ENCODE results near the gene TKFC.

TKFC gene

DNA sequence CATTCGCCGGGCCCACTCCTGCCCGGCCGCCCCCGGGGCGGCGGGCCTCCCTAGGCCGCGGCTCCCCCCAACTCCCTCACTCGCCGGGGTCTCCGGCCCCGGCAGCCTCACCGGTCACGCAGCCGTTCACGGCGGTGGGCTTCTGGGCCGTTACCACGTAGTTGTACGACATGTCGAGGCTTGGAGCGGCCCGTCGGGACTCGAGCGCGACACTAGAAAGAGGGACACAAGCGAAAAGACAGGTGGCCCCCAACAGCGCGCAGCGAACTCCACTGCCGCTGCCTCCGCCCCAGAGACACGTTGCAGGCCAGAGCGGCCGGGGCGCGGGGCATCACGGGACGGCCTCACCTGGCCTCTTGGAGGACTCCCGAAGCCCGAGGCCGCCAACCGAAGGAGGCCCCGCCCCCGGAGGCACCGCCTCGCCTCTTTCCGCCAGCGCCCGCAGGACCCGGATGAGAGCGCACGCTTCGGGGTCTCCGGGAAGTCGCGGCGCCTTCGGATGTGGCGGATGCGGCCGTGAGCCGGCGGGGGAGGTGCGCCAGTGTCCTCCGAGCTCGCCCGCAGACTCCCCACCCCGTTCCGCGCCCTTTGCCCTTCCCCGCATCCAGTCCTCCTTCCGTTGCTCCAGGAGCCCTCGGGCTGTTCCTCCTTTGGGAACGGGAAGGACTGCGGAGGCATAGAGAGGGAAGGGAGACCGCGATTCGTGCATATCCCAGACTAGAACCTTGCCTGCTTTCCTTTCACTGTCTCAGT lies at the start of gene TKFC, which contains the start of gene DDB1:
Gene TKFC (plus strand): TSS at position 432 of the 753 bp plus-strand sequence. CDS start 1,501 bp downstream, outside the sequence.
Gene DDB1 (minus strand): TSS at position 309 of the 753 bp plus-strand sequence. CDS start 137 bp downstream, at position 172.
- DNase-seq: peak; percentile 96

DNA sequence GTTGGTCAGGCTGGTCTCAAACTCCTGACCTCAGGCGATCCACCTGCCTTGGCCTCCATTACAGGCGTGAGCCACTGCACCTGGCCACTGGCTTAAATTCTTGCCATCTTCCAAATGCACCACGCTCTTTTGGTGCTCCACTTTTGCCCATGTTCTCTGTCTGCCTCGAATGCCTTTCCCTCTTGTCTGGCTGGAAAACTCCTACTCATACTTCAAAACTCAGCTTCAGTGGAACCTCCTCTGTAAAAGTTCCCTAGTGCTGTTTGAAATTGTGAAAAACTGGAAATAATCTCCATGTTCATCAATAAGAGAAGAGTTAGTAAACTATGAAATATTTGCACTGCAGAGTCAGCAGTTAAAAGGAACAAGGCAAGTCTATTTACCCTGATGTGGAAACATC lies 49.4 kb upstream of the TKFC start:
- DNase-seq: no peak

DNA sequence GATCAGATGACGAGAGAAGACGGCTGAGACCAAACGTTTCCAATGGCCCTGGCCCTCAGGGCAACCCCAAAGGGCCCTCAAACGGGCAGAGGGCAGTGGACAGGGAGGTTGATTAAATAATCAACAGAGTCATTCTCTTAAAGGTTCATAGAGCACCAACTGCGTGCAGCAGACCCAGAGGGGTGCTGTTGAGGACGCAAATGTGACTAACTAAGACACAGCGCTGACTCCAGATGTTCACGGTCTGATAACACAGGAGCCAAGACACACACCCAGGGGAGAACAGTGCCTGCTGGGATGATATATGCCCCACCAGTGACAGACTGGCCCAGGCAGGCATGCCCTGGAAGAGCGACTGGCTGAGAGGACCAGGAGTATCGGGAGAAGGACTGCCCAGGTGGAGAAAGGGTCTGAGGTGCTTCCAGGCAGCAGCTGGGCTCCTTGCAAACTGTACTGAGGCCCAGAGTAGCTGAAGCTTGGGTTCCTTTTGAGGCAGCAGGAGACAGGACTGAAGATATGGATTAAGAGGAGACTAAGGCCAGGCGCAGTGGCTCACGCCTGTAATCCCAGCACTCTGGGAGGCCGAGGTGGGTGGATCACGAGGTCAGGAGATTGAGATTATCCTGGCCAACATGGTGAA lies 45.6 kb upstream of the TKFC start:
- DNase-seq: no peak

- DNase-seq: no peak
These were observed 41.9 kb upstream of the TKFC start for GRCh38 chr11:61290905-61291690.

DNA sequence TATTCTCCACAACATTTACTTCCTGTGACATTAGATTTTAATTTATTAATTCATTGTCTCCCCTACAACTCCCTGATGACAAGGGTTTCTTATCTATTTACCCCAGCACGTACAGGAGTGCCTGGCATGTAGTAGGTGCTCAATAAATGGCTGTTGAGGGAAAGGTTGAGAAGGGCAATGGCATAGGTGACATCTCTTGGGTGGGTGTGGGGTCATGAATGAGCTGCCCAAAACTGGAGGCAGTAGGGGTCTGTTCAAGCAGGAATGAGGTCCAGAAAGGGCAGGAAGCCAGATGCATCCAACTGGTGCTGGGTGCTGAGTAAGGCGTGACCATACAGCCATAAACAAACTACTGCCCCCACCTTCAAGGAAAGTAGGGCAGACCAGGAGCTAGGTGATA lies 40.7 kb upstream of the TKFC start:
- DNase-seq: no peak

GRCh38 chr11:61293867-61294716 lies 38.9 kb upstream of the TKFC start:
- peak; percentile 81 for DNase-seq

GRCh38 chr11:61294717-61295595 lies 38.1 kb upstream of the TKFC start, which contains the start of gene VWCE:
TSS of gene VWCE (minus strand) at chr11:61295316. CDS start at chr11:61295037, 279 bp downstream.
- DNase-seq: peak; percentile 81

- peak; percentile 51 for DNase-seq
These were observed 37.5 kb upstream of the TKFC start for GRCh38 chr11:61295596-61295926.

DNA sequence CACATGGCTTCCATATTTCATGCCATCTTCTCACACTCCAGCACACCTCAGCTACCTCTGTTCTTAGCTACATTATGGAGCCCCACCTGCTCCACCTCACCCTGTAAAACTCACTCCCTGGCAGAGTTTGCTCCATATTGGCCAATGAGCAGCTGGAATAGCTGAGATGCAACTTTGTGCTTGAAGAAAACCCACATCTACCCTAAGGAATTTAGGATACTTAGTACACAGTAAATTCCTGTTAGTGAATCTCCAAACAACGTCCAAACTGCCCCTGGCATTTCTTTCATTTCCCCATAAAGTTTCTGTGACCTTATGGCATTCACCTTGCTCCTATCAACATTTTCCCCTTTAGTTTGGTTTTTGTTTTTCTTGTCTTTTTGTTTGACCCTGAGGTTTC lies 35.7 kb upstream of the TKFC start:
- no peak for DNase-seq

DNA sequence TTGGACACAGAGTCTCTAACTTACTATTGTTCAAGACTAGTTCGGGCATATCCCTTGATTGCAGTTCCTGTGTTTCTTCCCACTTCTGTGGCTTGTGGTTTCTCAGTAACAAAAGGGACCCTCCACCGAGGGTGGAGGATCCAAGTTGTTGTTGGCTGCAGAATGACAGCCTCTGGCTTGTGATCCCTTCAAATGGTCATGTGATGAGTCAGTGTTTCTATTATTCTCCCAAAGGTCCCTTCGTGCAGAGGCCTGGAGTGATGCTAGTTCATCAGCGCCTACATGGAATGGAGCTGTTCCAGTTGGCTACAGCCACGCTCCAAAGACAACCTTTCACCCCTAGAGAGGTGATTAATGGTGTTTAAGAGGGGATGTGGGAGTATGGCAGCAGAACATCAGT lies 35.3 kb upstream of the TKFC start:
- no peak for DNase-seq

- no peak for DNase-seq
These were observed 34.3 kb upstream of the TKFC start for GRCh38 chr11:61298663-61299244.

- no peak for DNase-seq
These were observed 30.5 kb upstream of the TKFC start for GRCh38 chr11:61302550-61302949.

DNA sequence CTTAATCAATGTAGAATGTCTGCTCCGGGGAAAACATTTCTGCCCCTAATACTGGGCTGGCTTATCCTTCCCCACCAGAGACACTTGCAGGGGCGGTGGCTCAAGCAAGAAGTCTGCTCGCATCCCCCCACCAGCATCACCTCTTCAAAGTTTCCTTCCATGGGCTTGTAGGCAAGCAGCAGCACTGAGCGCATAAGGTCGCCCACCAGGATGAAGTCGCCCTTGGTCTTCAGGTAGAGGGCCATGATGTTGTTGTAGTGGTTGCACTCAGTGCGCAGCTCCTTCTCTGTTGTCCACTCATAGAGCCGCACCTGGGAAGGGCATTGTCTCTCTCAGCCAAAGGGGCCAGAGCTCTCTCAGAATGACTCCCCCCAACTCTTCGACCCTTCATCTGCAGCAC lies 29.3 kb upstream of the TKFC start:
- DNase-seq: no peak

DNA sequence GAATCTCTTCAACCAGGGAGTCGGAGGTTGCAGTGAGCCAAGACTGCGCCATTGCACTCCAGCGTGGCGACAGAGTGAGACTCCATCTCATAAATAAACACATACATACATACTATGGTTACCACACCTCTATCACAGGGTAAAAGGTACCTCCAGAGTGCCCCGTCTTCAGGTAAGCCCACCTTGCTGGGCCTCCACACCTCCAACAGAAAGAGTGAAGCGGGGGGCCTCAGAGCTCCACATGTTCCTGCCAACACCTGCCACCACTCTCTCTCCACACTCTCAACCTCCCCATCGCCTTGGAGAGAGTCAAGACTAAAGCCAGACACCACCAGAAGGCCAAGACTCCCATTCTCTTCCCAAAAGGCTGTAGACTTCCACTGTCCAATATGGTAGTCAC lies 27.6 kb upstream of the TKFC start:
- no peak for DNase-seq

GRCh38 chr11:61306221-61306620 lies 26.8 kb upstream of the TKFC start:
- no peak for DNase-seq

- DNase-seq: no peak
These were observed 25.7 kb upstream of the TKFC start for GRCh38 chr11:61307354-61307753.

- no peak for DNase-seq
These were observed 23.9 kb upstream of the TKFC start for GRCh38 chr11:61309141-61309540.

DNA sequence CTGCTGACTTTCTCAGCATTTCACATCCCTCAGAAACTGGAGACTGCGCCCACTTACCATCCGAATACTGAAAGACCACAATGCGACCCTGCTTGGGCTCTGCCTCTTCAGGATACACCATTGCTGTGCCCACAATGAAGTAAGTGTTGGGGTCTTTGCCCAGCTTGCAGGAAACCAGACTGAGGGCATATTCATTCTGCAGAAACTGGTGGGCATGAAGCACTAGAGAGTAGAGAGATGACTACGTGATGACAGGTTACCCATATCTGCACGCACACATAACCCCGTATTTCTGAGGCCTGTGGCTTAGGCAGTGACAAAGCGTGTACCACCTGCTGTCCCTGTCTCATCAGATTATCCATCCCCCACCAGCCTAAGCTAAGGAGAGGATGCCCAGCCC lies 23.3 kb upstream of the TKFC start:
- no peak for DNase-seq

GRCh38 chr11:61310749-61311148 lies 22.3 kb upstream of the TKFC start:
- DNase-seq: no peak

DNA sequence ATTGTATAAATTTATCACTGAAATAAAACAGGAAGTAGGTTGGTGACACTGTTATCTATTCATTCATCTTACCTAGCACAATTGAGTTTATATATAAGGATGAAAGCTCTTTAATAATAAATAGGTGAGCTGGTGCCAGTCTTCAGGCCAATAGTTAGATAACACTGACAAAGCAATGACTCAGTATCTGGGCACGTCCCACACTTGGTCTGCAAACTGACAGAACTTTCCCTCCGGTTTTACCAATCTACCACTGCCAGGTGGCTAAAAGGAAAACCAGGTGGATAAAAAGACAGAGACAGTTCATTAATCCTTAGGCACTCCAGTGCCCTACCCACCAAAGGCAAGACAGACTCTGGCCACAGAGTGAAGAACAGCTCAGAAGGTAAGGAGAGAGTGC lies 17.8 kb upstream of the TKFC start:
- DNase-seq: no peak

Data from NCI-H1092 treated with DMSO at 0.1 percent for 48 hours (cell line).